SIG-M5 treated with dmso at 0.1 percent for 504 hours (cell line): ENCODE measurements around the gene STX5.
"Not testable (repeated sequence)": the region's sequence is repeated elsewhere in the genome, so short reads cannot be mapped to it uniquely, and the experiment has no call there.

Source experiments
- DNase-seq: peaks from one replicate; lab custom pipeline; 2025; ENCODE audit not compliant: unreplicated experiment; lab: John Stamatoyannopoulos, UW

The STX5 gene

GRCh38 chr11:62831520-62832335 is at the start of gene STX5:
Gene STX5, minus strand, starts transcription at chr11:62832051. Its CDS starts 808 bp downstream, at chr11:62831243.
- DNase-seq: peak; percentile 96

- DNase-seq: peak; percentile 87
Observed at GRCh38 chr11:62880803-62881578, 49.1 kb upstream of the STX5 start, which contains the start of gene SLC3A2. Gene SLC3A2, plus strand, starts transcription at chr11:62880896. Its CDS starts 128 bp downstream, at chr11:62881024.

- DNase-seq: peak; percentile 52
Observed at GRCh38 chr11:62880231-62880802, 48.5 kb upstream of the STX5 start.

GRCh38 chr11:62879235-62879978 is 47.6 kb upstream of the STX5 start:
- DNase-seq: no peak

GRCh38 chr11:62876712-62877111 is 44.9 kb upstream of the STX5 start:
- no peak for DNase-seq

- no peak for DNase-seq
Observed at GRCh38 chr11:62875698-62876478, 44.0 kb upstream of the STX5 start.

- no peak for DNase-seq
Observed at GRCh38 chr11:62874851-62875250, 43.0 kb upstream of the STX5 start.

GRCh38 chr11:62865635-62866034 is 33.8 kb upstream of the STX5 start:
- DNase-seq: no peak

GRCh38 chr11:62863687-62864335 is 32.0 kb upstream of the STX5 start:
- DNase-seq: no peak

GRCh38 chr11:62861564-62862192 is 29.8 kb upstream of the STX5 start:
- not testable (repeated sequence) for DNase-seq

- peak; percentile 54 for DNase-seq
Observed at GRCh38 chr11:62860835-62861563, 29.1 kb upstream of the STX5 start.

- not testable (repeated sequence) for DNase-seq
Observed at GRCh38 chr11:62859281-62859703, 27.4 kb upstream of the STX5 start.

GRCh38 chr11:62858201-62858600 is 26.4 kb upstream of the STX5 start:
- DNase-seq: no peak

- DNase-seq: no peak
Observed at GRCh38 chr11:62857541-62857982, 25.7 kb upstream of the STX5 start.

GRCh38 chr11:62856333-62856895 is 24.6 kb upstream of the STX5 start:
- peak; percentile 30 for DNase-seq

- peak; percentile 96 for DNase-seq
Observed at GRCh38 chr11:62855571-62856332, 23.9 kb upstream of the STX5 start.

GRCh38 chr11:62854825-62855570 is 23.1 kb upstream of the STX5 start:
- no peak for DNase-seq
